ENCODE results near the gene ACP6. TPM values are rescaled to one million over a fixed set of nuclear protein-coding genes. Genes with fewer than 3 reads are reported as not detected.
"Not testable (repeated sequence)": the region's sequence is repeated elsewhere in the genome, so short reads cannot be mapped to it uniquely, and the experiment has no call there.

Gene ACP6
- total RNA-seq, 1 donor from 2014 or later, result 27.6 TPM

DNA sequence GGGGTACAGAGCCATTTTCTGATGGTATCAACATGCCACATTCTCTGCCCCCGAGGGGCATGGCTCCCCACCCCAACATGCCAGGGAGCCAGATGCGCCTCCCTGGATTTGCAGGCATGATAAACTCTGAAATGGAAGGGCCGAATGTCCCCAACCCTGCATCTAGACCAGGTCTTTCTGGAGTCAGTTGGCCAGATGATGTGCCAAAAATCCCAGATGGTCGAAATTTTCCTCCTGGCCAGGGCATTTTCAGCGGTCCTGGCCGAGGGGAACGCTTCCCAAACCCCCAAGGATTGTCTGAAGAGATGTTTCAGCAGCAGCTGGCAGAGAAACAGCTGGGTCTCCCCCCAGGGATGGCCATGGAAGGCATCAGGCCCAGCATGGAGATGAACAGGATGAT is 50.6 kb downstream of the ACP6 start:
- no peak overlapping the region for H3K4me3 Mint-ChIP-seq
- Histone ChIP-seq H4K20me1 (ENCODE audit: low read depth) (peaks cover 10% of the 10 kb centered on the region), H3K27ac (no peak overlapping the region), H3K27me3 (no peaks in the 10 kb centered on the region), H3F3A (ENCODE audit: low read depth) (peaks cover 9% of the 10 kb centered on the region), H3K9me3 (ENCODE audit: low read depth) (no peaks in the 10 kb centered on the region), H3K4me2 (no peak overlapping the region), H3K9ac (no peak overlapping the region), H3K4me3 (no peak overlapping the region), H2AFZ (replicated peaks) (no peak overlapping the region), H3K79me2 (ENCODE audit: low read depth) (no peaks in the 10 kb centered on the region), H3K4me1 (no peaks in the 10 kb centered on the region), H3K36me3 (peaks cover 24% of the 10 kb centered on the region)
- no peaks in the 10 kb centered on the region for H3K9me3 Mint-ChIP-seq
- H3K27ac Mint-ChIP-seq, result no peak overlapping the region
- H3K36me3 Mint-ChIP-seq, result peaks cover 60% of the 10 kb centered on the region
- H3K27me3 Mint-ChIP-seq (ENCODE audit: insufficient read depth, low read depth), result peaks cover 2% of the 10 kb centered on the region
- no peak for DNase-seq (ENCODE audit: low spot score)
- TF ChIP-seq EZH2phosphoT487 (IDR thresholded peaks at IDR 0.05) (no peak), EZH2 (IDR thresholded peaks at IDR 0.05) (no peak), CTCF (IDR thresholded peaks at IDR 0.05) (no peak)
- no peaks in the 10 kb centered on the region for H3K4me1 Mint-ChIP-seq

DNA sequence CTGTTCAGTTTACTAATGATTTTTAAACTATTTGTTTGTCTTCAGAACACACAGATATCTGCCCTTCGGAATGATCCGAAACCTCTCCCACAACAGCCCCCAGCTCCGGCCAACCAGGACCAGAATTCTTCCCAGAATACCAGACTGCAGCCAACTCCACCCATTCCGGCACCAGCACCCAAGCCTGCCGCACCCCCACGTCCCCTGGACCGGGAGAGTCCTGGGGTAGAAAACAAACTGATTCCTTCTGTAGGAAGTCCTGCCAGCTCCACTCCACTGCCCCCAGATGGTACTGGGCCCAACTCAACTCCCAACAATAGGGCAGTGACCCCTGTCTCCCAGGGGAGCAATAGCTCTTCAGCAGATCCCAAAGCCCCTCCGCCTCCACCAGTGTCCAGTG is 51.6 kb downstream of the ACP6 start:
- Histone ChIP-seq H3K4me3 (no peak overlapping the region), H3K9ac (no peak overlapping the region), H3K27ac (no peak overlapping the region), H3K79me2 (ENCODE audit: low read depth) (no peaks in the 10 kb centered on the region), H3F3A (ENCODE audit: low read depth) (peaks cover 9% of the 10 kb centered on the region), H3K36me3 (peaks cover 31% of the 10 kb centered on the region), H3K4me2 (no peak overlapping the region), H3K9me3 (ENCODE audit: low read depth) (no peaks in the 10 kb centered on the region), H3K27me3 (no peaks in the 10 kb centered on the region), H2AFZ (replicated peaks) (no peak overlapping the region), H4K20me1 (ENCODE audit: low read depth) (peaks cover 10% of the 10 kb centered on the region), H3K4me1 (no peaks in the 10 kb centered on the region)
- Mint-ChIP-seq H3K27ac (no peak overlapping the region), H3K9me3 (no peaks in the 10 kb centered on the region), H3K4me3 (no peak overlapping the region), H3K36me3 (peaks cover 65% of the 10 kb centered on the region), H3K27me3 (ENCODE audit: insufficient read depth, low read depth) (peaks cover 2% of the 10 kb centered on the region), H3K4me1 (no peaks in the 10 kb centered on the region)
- no peak for DNase-seq (ENCODE audit: low spot score)
- TF ChIP-seq EZH2phosphoT487 (IDR thresholded peaks at IDR 0.05) (no peak), EZH2 (IDR thresholded peaks at IDR 0.05) (no peak), CTCF (IDR thresholded peaks at IDR 0.05) (no peak)

- H3K4me2 ChIP-seq, result no peak overlapping the region
- H3K36me3 Mint-ChIP-seq, result peaks cover 65% of the 10 kb centered on the region
- peaks cover 31% of the 10 kb centered on the region for H3K36me3 ChIP-seq
- peaks cover 2% of the 10 kb centered on the region for H3K27me3 Mint-ChIP-seq (ENCODE audit: insufficient read depth, low read depth)
- H3K27ac Mint-ChIP-seq, result no peak overlapping the region
- H3K4me1 ChIP-seq, result no peaks in the 10 kb centered on the region
- peaks cover 9% of the 10 kb centered on the region for H3F3A ChIP-seq (ENCODE audit: low read depth)
- H4K20me1 ChIP-seq (ENCODE audit: low read depth), result peaks cover 10% of the 10 kb centered on the region
- no peaks in the 10 kb centered on the region for H3K9me3 ChIP-seq (ENCODE audit: low read depth)
- no peak overlapping the region for H3K4me3 Mint-ChIP-seq
- H3K27me3 ChIP-seq, result no peaks in the 10 kb centered on the region
- no peak overlapping the region for H2AFZ ChIP-seq (replicated peaks)
- no peak for TF ChIP-seq EZH2 (IDR thresholded peaks at IDR 0.05)
- no peak for DNase-seq (ENCODE audit: low spot score)
- H3K4me1 Mint-ChIP-seq, result no peaks in the 10 kb centered on the region
- H3K9me3 Mint-ChIP-seq, result no peaks in the 10 kb centered on the region
- H3K4me3 ChIP-seq, result no peak overlapping the region
- H3K9ac ChIP-seq, result no peak overlapping the region
- no peak overlapping the region for H3K27ac ChIP-seq
- no peaks in the 10 kb centered on the region for H3K79me2 ChIP-seq (ENCODE audit: low read depth)
Measured at GRCh38 chr1:147618077-147618569, 52.2 kb downstream of the ACP6 start.

GRCh38 chr1:147614966-147615365 is 55.4 kb downstream of the ACP6 start:
- H3F3A ChIP-seq (ENCODE audit: low read depth); H3K27me3 Mint-ChIP-seq (ENCODE audit: insufficient read depth, low read depth); H3K9me3 Mint-ChIP-seq; H3K27me3 ChIP-seq; H3K9ac ChIP-seq; DNase-seq (ENCODE audit: low spot score); H3K27ac Mint-ChIP-seq; H2AFZ ChIP-seq (replicated peaks); H3K4me1 ChIP-seq; H3K4me1 Mint-ChIP-seq; H3K9me3 ChIP-seq (ENCODE audit: low read depth); H3K4me2 ChIP-seq; H3K79me2 ChIP-seq (ENCODE audit: low read depth); H3K4me3 Mint-ChIP-seq; H3K4me3 ChIP-seq; H3K27ac ChIP-seq: not testable (repeated sequence)
- H3K36me3 ChIP-seq, result peaks cover 31% of the 10 kb centered on the region
- H3K36me3 Mint-ChIP-seq, result peaks cover 58% of the 10 kb centered on the region
- peaks cover 26% of the 10 kb centered on the region for H4K20me1 ChIP-seq (ENCODE audit: low read depth)
